Mesothelial cell of epicardium (in vitro differentiated cells): ENCODE data around the gene RCE1. TPM values are rescaled to one million over a fixed set of nuclear protein-coding genes. Genes with fewer than 3 reads are reported as not detected.

ENCODE experiments used
- DNase-seq, 2 experiments: peaks; one replicate each; pipeline ENCODE4 v3.0.0; 2021; ENCODE audit warnings: low spot score in 2 of 2; ENCODE audit not compliant: unreplicated experiment in 2 of 2
- H3K27ac Mint-ChIP-seq: 2 replicates; pipeline ENCODE4 v1.8.0; 2021; ENCODE audit warnings: mixed read lengths
- H3K27me3 Mint-ChIP-seq: 2 replicates; pipeline ENCODE4 v1.8.0; 2021; ENCODE audit warnings: low read depth, mixed read lengths
- H3K36me3 Mint-ChIP-seq: 2 replicates; pipeline ENCODE4 v1.8.0; 2021; ENCODE audit warnings: mixed read lengths
- H3K4me1 Mint-ChIP-seq: 2 replicates; pipeline ENCODE4 v1.8.0; 2021; ENCODE audit warnings: mixed read lengths
- H3K4me3 Mint-ChIP-seq: 2 replicates; pipeline ENCODE4 v1.8.0; 2021; ENCODE audit warnings: mild to moderate bottlenecking, moderate library complexity, mixed read lengths
- H3K9me3 Mint-ChIP-seq: 2 replicates; pipeline ENCODE4 v1.8.0; 2021; ENCODE audit warnings: mixed read lengths
- total RNA-seq: library from RNA; stranded (reverse); gene quantifications from 3 replicates; pipeline ENCODE4 v1.2.1, GENCODE V29; 2021
- TF ChIP-seq, protein P1 (sequence below): fragments of 200-600 bp; sonication (generic); IDR thresholded peaks from one replicate; pipeline ENCODE4 v1.5.0; 2021; ENCODE audit warnings: antibody characterized with exemption; ENCODE audit not compliant: unreplicated experiment

RCE1 gene
- total RNA-seq, 1 donor from 2014 or later: 27.2 TPM

GRCh38 chr11:66886671-66887221 lies 43.5 kb downstream of the RCE1 start:
- peaks cover 26% of the 10 kb centered on the region for H3K4me1 Mint-ChIP-seq
- no peaks in the 10 kb centered on the region for H3K9me3 Mint-ChIP-seq
- no peak for DNase-seq
- no peak overlapping the region for H3K4me3 Mint-ChIP-seq
- no peaks in the 10 kb centered on the region for H3K27me3 Mint-ChIP-seq
- H3K36me3 Mint-ChIP-seq: no peaks in the 10 kb centered on the region
- TF ChIP-seq, protein P1, sequence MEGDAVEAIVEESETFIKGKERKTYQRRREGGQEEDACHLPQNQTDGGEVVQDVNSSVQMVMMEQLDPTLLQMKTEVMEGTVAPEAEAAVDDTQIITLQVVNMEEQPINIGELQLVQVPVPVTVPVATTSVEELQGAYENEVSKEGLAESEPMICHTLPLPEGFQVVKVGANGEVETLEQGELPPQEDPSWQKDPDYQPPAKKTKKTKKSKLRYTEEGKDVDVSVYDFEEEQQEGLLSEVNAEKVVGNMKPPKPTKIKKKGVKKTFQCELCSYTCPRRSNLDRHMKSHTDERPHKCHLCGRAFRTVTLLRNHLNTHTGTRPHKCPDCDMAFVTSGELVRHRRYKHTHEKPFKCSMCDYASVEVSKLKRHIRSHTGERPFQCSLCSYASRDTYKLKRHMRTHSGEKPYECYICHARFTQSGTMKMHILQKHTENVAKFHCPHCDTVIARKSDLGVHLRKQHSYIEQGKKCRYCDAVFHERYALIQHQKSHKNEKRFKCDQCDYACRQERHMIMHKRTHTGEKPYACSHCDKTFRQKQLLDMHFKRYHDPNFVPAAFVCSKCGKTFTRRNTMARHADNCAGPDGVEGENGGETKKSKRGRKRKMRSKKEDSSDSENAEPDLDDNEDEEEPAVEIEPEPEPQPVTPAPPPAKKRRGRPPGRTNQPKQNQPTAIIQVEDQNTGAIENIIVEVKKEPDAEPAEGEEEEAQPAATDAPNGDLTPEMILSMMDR: no peak
- no peak overlapping the region for H3K27ac Mint-ChIP-seq

DNA sequence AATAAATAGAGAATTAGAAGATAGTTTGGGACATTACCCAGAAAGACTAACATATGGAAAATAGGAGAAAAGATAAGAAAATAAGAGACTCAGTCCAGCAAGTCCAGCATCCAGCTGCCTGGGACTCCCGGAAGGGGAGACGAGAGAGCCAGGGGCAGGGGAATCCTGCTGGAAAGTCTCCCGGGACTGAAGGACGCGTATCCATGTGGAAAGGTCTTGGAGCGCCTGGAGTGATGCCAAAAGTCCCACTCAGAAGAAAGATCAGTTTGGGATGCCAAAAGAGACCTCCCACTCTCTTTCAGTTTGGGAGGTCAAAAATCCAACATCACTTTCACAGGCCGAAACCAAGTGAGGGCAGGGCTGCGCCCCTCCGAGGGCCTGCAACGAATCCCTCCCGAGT lies 44.3 kb downstream of the RCE1 start:
- Mint-ChIP-seq H3K27me3 (no peaks in the 10 kb centered on the region), H3K27ac (no peak overlapping the region), H3K36me3 (no peaks in the 10 kb centered on the region), H3K4me3 (no peak overlapping the region), H3K9me3 (no peaks in the 10 kb centered on the region), H3K4me1 (peaks cover 18% of the 10 kb centered on the region)
- DNase-seq: no peak
- TF ChIP-seq, protein P1: no peak

GRCh38 chr11:66888282-66888681 lies 45.0 kb downstream of the RCE1 start:
- H3K36me3 Mint-ChIP-seq: no peaks in the 10 kb centered on the region
- peaks cover 10% of the 10 kb centered on the region for H3K4me1 Mint-ChIP-seq
- no peak for DNase-seq
- H3K27ac Mint-ChIP-seq: no peak overlapping the region
- TF ChIP-seq, protein P1: no peak
- H3K4me3 Mint-ChIP-seq: no peak overlapping the region
- no peaks in the 10 kb centered on the region for H3K9me3 Mint-ChIP-seq
- no peaks in the 10 kb centered on the region for H3K27me3 Mint-ChIP-seq

- DNase-seq: no peak
- no peak overlapping the region for H3K4me3 Mint-ChIP-seq
- H3K27ac Mint-ChIP-seq: no peak overlapping the region
- H3K36me3 Mint-ChIP-seq: no peaks in the 10 kb centered on the region
- peaks cover 7% of the 10 kb centered on the region for H3K4me1 Mint-ChIP-seq
- H3K9me3 Mint-ChIP-seq: no peaks in the 10 kb centered on the region
- H3K27me3 Mint-ChIP-seq: no peaks in the 10 kb centered on the region
- TF ChIP-seq, protein P1: no peak
Observed at GRCh38 chr11:66889960-66890359, 46.7 kb downstream of the RCE1 start.

- TF ChIP-seq, protein P1: no peak
- H3K27me3 Mint-ChIP-seq: no peaks in the 10 kb centered on the region
- H3K36me3 Mint-ChIP-seq: no peaks in the 10 kb centered on the region
- H3K9me3 Mint-ChIP-seq: no peaks in the 10 kb centered on the region
- no peak overlapping the region for H3K4me3 Mint-ChIP-seq
- H3K27ac Mint-ChIP-seq: no peak overlapping the region
- no peak for DNase-seq
- no peaks in the 10 kb centered on the region for H3K4me1 Mint-ChIP-seq
Observed at GRCh38 chr11:66891851-66892660, 48.8 kb downstream of the RCE1 start.
